D721Med (cell line): ENCODE data around the gene C9orf152.
"Not testable (repeated sequence)": the region's sequence is repeated elsewhere in the genome, so short reads cannot be mapped to it uniquely, and the experiment has no call there.

ENCODE experiments used
- DNase-seq: peaks from one replicate; pipeline ENCODE4 v3.0.0; 2011; ENCODE audit warnings: low spot score; ENCODE audit not compliant: insufficient read length
- FAIRE-seq: peaks from 2 replicates; lab custom pipeline; 2011; peaks lifted over from hg19 to GRCh38; lab: Jason Lieb, UNC
- CTCF ChIP-seq: IDR thresholded peaks from 2 replicates; pipeline ENCODE4 v1.5.1; 2012; ENCODE audit warnings: mild to moderate bottlenecking, control low read depth; ENCODE audit not compliant: insufficient read depth; ENCODE audit errors: missing control alignments

C9orf152 gene

GRCh38 chr9:110252509-110253139 is 44.7 kb upstream of the C9orf152 start:
- TF ChIP-seq CTCF = no peak
- no peak for FAIRE-seq

GRCh38 chr9:110251770-110252169 is 43.8 kb upstream of the C9orf152 start:
- not testable (repeated sequence) for FAIRE-seq, DNase-seq

More at GRCh38 chr9:110252509-110253139, 44.7 kb upstream of the C9orf152 start:
- no peak for DNase-seq

GRCh38 chr9:110251212-110251611 is 43.3 kb upstream of the C9orf152 start:
- no peak for FAIRE-seq
- TF ChIP-seq CTCF = no peak
- DNase-seq = no peak

GRCh38 chr9:110249603-110250002 is 41.6 kb upstream of the C9orf152 start:
- DNase-seq (no peak), FAIRE-seq (no peak)
- TF ChIP-seq CTCF = no peak

- FAIRE-seq (no peak), DNase-seq (no peak)
- no peak for TF ChIP-seq CTCF
These were observed 40.4 kb upstream of the C9orf152 start for GRCh38 chr9:110248361-110248760.

GRCh38 chr9:110246214-110246613 is 38.3 kb upstream of the C9orf152 start:
- no peak for DNase-seq
- no peak for TF ChIP-seq CTCF
- FAIRE-seq = no peak

GRCh38 chr9:110244616-110245015 is 36.7 kb upstream of the C9orf152 start:
- DNase-seq (no peak), FAIRE-seq (no peak)
- TF ChIP-seq CTCF = no peak
